GM18507 (cell line): ENCODE data around the gene CD4.

ENCODE experiments used
- DNase-seq: peaks from one replicate; pipeline ENCODE4 v3.0.0; 2011; ENCODE audit warnings: low read depth; ENCODE audit not compliant: insufficient read length; ENCODE audit errors: extremely low spot score
- FAIRE-seq: peaks from 2 replicates; lab custom pipeline; 2011; peaks lifted over from hg19 to GRCh38; lab: Jason Lieb, UNC

CD4 gene

GRCh38 chr12:6764011-6764828 is 25.1 kb upstream of the CD4 start:
- peak; percentile 86 for DNase-seq
- FAIRE-seq, result peak; percentile 98

DNA sequence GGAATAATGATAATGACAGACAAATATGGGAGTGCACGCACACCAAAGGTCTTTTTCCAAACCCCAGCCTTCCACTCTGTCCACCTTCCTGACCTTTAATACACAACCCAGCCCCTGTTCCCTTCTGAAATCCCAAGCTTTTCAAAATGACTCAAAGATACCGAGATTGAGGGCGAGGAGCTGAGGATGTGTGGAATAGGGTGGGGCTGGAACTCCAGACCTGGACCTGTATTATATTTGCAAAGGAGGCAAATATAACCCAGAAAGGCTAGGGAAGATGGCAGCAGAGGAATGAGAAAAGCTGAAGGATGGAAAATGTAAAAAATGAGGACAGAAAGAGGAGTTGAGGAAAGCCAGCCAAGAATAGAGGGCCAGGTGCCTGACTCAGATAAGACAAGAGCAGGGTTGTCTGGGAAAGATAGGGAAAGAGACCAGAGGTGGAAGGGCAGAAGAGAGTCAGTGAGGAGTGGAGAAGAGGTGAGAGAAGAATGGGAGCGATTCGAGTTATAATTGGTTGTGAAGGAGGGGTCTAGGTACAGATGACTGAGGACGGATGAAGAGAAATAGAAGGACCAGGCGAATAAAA is 24.2 kb upstream of the CD4 start:
- no peak for FAIRE-seq
- no peak for DNase-seq

DNA sequence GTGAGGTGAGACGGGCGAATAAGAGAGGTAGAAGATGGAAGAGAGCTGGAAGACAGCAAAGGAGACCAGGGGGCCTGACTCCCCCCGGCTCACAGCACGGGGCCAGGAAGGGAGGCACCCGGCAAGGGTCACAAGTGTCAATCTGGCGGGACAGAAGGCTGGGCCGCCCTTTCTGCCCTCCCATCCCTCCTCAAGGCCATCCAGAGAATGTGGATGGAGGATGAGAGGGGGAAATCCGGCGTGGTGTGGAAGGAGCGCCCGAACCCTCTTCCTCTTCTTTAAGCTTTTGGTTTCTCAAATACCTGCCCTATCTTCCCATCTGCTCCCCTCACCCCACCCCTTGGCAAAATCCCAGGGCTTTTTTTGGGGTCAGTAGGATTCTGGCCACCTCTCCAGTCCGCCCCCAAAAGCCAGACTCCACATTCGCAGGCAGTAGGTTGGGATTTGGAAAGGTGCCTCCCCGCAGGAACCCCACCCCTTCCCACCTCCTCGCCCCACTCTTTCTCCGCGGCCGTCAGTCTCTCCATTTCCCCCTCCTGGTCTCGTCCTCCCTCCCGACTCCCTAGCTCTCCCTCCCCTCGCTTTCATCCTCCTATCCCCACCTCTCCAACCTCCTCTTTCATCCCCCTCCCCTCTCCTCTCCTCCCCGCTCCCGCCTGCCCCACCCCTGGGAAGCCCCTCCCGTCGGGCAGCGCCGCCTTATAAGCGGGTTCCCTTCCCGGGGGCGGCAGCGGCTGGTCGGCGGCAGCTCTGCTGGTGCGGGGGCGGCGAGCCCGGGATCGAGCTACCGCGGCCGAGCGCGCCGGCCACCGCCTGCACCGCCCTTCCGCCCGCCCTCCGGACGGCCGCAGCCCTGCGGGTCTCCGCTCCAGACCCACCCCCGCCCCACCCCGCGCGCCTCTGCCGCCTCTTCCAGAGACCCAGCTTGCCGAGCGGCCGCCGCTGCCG is 23.4 kb upstream of the CD4 start, which contains the start of gene PTMS:
Gene PTMS, plus strand, starts transcription at position 730 of the 948 bp plus-strand sequence. CDS start 343 bp downstream, outside the sequence.
- peak; percentile 70 for FAIRE-seq

DNA sequence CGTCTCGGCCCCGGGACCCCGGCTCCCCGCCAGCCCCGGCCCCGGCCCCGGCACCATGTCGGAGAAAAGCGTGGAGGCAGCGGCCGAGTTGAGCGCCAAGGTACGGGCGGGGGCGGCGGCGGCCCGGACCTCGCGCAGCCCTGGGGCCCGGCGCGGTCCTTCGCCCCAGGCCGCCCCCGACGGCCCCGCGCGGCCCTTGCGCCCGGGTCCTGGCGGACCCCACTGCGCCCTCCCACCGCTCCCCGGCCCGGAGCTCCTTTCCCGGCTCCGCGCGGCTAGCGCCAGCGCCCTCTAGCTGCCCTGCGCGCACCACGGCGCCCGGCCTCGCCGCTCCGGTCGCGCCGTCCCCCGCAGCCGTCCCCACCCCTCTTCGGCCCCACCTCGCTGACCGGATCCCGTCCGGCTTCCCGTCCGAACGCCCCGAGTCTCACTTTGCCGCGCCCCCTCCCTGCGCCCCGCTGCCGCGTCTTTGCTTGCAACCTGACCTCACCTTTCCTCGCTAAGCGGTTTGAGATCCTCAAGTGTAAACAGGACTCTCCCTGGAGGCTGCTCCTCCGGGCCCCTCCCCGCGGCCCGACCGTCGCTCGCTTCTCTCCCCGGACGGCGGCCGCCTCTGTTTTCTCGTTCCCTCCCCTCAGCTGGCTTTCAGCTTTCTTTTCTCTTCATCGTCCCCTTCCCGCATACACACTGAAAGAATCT is 22.5 kb upstream of the CD4 start:
- FAIRE-seq, result peak; percentile 81
- DNase-seq, result peak; percentile 63

More for the DNA sequence above, 23.4 kb upstream of the CD4 start, which contains the start of gene PTMS:
- DNase-seq, result no peak

GRCh38 chr12:6767353-6768319 is 21.7 kb upstream of the CD4 start:
- FAIRE-seq (no peak), DNase-seq (no peak)

DNA sequence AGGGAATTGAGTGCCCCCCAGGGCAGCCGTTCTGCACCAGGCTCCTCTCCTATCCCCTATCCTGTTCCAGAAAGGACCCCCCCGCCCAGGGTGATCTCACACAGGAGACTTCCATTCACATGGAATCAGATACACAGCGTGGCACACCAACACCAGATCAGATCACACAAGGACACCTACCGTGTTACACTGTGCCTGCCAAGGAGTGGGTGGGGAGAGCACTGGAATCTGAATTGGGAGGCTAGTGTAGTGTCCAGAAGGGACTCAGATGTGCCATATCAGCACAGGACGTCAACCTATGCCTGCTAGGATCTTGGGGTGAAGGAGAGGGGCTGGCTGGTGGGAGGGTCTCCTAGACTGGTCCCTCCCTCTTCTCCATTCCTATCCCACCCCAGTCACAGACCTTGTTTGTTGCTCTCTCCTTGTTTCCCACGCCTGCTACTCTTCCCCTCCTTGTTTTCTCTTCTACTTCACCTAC is 20.9 kb upstream of the CD4 start:
- DNase-seq, result no peak
- no peak for FAIRE-seq

GRCh38 chr12:6768990-6769389 is 20.3 kb upstream of the CD4 start:
- DNase-seq (no peak), FAIRE-seq (no peak)

GRCh38 chr12:6769666-6770065 is 19.7 kb upstream of the CD4 start:
- FAIRE-seq (no peak), DNase-seq (no peak)

DNA sequence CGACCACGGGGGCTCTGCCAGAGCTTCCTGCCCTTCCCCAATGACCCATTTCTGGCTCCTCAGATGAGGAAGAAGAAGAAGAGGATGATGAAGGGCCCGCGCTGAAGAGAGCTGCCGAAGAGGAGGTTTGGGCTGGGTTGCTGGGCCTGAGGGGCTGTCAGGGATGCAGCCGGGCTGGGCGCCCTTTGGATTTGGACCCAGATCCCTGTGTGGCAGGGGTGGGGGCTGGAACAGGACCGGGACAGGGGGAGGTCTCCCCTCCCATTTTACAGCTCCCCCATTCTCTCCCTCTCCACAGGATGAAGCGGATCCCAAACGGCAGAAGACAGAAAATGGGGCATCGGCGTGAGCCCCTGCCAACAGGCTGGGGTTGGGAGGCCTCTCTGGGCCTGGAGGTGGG is 19.2 kb upstream of the CD4 start:
- FAIRE-seq, result no peak
- no peak for DNase-seq

- DNase-seq, result no peak
- no peak for FAIRE-seq
Measured at GRCh38 chr12:6770600-6770999, 18.7 kb upstream of the CD4 start.

DNA sequence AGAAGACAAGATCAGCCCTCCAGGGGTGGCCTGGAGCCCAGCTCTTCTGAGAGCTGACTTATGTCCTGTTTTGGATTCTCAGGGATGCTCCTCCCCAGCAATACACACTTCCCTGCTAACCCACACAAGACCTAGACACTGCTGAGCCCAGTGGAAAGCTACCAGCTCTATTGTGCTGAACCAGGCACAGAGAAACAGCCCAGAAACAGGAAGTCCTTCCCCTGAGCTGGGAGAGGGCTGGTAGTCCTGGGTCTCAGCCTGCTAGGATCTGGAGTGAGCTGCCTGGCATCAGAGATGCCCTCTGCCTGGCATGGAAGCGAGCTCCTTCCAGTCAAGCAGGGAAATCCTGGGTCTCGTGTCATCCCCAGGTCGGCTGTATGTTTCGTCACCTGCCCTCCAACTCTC is 18.2 kb upstream of the CD4 start:
- DNase-seq (no peak), FAIRE-seq (no peak)

DNA sequence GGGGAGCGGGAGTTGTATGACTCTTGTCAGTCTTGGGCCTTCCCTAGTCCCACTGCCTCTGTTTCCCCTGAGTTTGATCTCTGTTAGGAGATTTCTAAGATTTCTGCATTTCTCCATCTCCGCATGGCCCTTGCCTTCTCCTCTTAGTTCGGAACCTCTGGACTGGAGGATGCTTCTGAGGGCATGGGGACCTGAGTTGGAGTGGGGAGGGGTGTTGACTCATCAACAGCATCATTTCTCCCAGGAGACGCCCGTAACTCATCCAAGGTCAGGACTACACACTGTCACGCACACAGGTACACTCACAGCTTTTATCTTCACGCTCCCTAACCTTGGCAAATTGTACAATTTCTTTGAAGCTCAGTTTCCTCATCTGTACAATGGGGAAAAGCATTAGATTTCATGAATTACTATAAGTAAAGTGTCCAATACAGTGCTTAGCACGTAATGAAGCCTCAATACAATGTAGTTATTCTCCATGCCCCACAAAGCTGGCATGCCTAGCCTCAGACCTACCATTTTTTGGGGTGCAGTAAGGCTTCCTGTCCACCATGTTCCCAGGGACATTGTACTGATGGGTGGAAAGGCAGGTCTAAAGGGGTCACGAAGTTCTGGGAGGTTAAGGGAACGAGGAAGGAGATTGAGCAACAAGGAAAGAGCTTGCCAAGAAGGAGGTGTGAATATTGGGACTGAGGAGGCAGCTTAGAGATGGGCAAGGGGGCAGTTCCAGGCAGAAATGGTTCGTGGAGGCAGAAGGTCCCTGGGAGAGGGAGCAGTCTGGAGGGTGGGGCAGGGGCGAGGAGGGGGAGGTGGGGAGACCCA is 17.6 kb upstream of the CD4 start:
- FAIRE-seq, result no peak

GRCh38 chr12:6772331-6772695 is 17.0 kb upstream of the CD4 start, which contains the start of gene LAG3:
LAG3 (plus strand) TSS chr12:6772520; CDS start chr12:6772853, 333 bp downstream.
- DNase-seq (no peak), FAIRE-seq (peak; percentile 65)

More for the DNA sequence above, 17.6 kb upstream of the CD4 start:
- no peak for DNase-seq

- DNase-seq, result no peak
- peak; percentile 72 for FAIRE-seq
Measured at GRCh38 chr12:6772726-6773589, 16.4 kb upstream of the CD4 start.

- no peak for DNase-seq
- peak; percentile 52 for FAIRE-seq
Measured at GRCh38 chr12:6773590-6774351, 15.6 kb upstream of the CD4 start.
